22Rv1 (cell line): ENCODE results near the gene KCNQ5.

Experiments
- H3K27ac ChIP-seq: fragments of 450-650 bp; 2 replicates; pipeline ENCODE4 v1.5.1; 2017
- CTCF ChIP-seq: fragments of 450-650 bp; IDR thresholded peaks from 2 replicates; pipeline ENCODE4 v1.5.1; 2017; ENCODE audit warnings: mild to moderate bottlenecking
- ZFX ChIP-seq: fragments of 450-650 bp; IDR thresholded peaks from 2 replicates; pipeline ENCODE4 v1.6.1; 2017; ENCODE audit warnings: antibody characterized with exemption, borderline replicate concordance

KCNQ5 gene

GRCh38 chr6:72757048-72757447, 135.2 kb downstream of the KCNQ5 start:
- TF ChIP-seq ZFX (no peak), CTCF (no peak)
- H3K27ac ChIP-seq, result no peak overlapping the region

GRCh38 chr6:72757926-72758325, 136.1 kb downstream of the KCNQ5 start:
- TF ChIP-seq CTCF, result no peak
- no peak for TF ChIP-seq ZFX
- no peak overlapping the region for H3K27ac ChIP-seq

- no peak for TF ChIP-seq ZFX
- no peak for TF ChIP-seq CTCF
- H3K27ac ChIP-seq, result no peak overlapping the region
Measured at GRCh38 chr6:72758901-72759300, 137.0 kb downstream of the KCNQ5 start.

GRCh38 chr6:72760114-72760793, 138.4 kb downstream of the KCNQ5 start:
- peak overlapping the region; percentile 67 for H3K27ac ChIP-seq
- TF ChIP-seq CTCF (no peak), ZFX (no peak)

- TF ChIP-seq ZFX (no peak), CTCF (no peak)
- H3K27ac ChIP-seq, result no peak overlapping the region
Measured at GRCh38 chr6:72761761-72762160, 139.9 kb downstream of the KCNQ5 start.

GRCh38 chr6:72769459-72770125, 147.7 kb downstream of the KCNQ5 start:
- no peak overlapping the region for H3K27ac ChIP-seq
- TF ChIP-seq ZFX, result no peak
- TF ChIP-seq CTCF, result no peak

GRCh38 chr6:72770959-72771358, 149.1 kb downstream of the KCNQ5 start:
- TF ChIP-seq CTCF, result no peak
- no peak for TF ChIP-seq ZFX
- H3K27ac ChIP-seq, result no peak overlapping the region
